ENCODE data around the gene FGFR3.

The FGFR3 gene

DNA sequence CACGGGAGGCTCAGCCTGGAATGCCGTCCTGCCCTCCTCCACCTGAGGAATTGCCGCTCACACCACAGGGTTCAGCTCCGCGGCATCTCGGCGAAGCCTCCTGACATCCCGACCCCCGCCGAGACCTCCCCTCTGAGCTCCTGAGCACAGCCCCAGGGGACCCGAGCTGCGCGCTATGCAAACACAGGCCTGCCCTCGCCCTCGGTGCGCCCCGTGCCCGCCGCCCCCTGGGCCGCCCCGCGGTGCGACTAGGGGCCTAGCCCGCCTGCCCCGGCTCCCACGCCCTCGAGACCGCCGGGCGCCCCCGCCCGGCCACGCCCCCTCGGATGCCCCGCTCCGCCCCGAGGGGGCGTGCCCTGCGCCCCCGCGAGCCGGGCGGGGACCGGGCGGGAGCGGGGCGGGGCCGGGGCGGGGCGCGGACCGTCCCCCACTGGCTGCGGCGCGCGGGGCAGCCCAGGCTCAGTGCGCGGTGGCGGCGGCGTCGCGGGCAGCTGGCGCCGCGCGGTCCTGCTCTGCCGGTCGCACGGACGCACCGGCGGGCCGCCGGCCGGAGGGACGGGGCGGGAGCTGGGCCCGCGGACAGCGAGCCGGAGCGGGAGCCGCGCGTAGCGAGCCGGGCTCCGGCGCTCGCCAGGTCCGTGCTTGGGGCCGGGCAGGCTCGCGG lies at the start of gene FGFR3:
FGFR3 (plus strand) TSS at position 462 of the 664 bp plus-strand sequence. CDS start 642 bp downstream, outside the sequence.
- FAIRE-seq: no peak

DNA sequence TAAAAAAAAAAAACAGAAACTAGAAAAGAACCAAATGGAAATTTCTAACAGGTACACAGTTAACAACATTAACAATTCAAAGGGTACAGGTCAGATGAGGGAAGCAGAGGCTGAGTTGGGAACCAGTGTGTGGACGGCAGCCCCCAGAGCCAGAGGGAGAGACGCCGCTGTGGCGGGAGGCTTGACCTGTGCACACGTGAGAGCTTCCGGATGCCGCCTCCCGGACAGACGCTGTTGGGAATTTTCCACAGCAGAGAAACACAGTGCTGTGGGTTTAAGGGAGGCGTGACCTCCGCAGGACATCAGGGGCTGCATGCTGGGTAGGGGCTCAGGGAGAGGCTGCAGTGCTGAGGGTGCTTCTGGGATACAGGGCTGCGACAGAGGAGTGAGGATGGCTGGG lies 49.5 kb upstream of the FGFR3 start:
- FAIRE-seq: no peak

DNA sequence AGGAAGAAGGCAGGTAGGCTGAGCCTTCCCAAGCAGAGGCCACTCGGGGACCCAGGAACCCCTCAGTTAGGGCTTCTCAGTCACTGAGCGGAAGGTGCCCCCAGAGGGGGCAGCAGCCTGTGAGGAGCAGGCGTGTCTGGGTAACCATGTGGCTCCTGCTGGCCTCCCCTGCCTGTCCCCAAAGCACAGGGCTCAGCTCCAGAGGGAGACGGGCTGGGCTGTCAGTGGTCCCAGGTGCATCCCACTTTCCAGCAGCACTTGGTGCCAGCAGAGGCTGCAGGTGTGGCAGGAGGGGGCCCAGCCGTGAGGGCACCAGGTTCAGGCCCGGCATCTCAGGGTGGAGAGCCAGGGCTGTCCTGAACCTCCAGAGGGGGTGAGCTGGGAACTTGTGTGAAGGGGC lies 49.1 kb upstream of the FGFR3 start:
- FAIRE-seq: no peak

DNA sequence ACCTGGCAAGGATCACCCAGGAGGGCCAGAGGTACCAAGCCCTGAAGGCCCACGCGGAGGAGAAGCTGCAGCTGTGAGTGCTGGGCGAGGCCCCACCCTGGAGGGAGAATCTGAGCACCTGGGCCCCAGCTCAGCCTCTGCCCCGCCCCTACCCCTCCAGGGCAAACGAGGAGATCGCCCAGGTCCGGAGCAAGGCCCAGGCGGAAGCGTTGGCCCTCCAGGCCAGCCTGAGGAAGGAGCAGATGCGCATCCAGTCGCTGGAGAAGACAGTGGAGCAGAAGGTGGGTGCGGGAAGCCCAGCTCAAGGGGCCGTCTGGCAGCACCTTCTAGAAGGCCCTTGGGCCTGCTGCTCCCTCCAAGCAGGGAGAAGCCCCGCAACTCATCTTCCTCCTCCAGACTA lies 48.5 kb upstream of the FGFR3 start:
- FAIRE-seq: no peak

DNA sequence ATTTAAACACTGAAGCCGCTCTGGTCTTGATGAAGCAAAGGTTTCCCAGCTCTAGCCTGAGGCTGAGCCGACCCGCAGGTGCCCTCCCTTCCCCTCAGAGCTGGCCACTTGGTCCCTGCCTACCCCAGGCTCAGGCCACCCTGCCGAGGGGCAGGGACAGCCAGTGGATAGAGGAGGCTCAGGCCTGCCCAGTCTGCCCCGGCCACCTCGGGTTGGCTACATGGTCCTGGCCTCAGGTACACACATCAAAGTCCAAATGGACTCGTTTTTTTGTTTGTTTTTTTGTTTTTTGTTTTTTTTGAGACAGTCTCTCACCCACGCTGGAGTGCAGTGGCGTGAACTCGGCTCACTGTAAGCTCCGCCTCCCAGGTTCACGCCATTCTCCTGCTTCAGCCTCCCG lies 47.9 kb upstream of the FGFR3 start:
- no peak for FAIRE-seq

DNA sequence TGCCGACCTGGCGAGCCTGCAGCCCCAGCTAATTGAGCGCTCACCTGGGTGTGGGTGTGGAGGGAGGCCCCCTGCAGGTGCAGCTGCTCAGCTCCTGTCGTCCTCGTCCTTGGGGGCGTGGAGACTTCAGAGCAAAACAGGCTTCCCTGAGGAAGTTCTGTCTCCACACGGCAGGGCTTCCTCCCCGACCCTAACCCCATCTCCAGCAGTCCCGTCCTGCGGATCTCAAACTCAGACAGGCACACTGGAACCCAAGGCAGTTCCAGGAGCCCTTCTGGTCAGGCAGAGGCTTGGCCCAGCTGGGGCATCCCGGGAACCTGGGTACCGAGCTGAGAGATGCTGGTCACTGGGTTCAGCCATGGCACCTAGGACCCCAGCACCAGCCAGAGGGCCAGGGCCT lies 47.4 kb upstream of the FGFR3 start:
- no peak for FAIRE-seq

DNA sequence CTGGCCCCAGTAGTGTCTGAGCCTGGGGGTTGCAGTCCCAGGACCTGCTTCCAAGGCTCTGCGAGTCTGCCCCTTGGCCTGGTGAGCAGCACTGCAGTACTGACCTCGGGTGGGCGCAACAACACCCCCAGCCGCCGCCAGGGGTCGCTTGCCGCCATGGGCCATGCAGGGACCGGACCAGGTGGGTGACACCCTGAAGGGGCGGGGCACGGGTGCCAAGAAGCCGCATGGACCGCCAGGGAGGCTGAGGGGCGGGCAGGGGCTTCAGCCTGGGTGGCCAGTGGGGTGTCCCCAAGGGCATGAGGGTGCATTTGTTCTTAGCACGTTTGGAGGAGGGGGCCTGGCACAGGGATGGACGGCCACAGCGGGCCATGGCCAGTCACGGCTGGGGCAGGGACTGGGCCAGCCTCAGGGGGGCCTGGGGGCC lies 46.8 kb upstream of the FGFR3 start:
- FAIRE-seq: no peak

DNA sequence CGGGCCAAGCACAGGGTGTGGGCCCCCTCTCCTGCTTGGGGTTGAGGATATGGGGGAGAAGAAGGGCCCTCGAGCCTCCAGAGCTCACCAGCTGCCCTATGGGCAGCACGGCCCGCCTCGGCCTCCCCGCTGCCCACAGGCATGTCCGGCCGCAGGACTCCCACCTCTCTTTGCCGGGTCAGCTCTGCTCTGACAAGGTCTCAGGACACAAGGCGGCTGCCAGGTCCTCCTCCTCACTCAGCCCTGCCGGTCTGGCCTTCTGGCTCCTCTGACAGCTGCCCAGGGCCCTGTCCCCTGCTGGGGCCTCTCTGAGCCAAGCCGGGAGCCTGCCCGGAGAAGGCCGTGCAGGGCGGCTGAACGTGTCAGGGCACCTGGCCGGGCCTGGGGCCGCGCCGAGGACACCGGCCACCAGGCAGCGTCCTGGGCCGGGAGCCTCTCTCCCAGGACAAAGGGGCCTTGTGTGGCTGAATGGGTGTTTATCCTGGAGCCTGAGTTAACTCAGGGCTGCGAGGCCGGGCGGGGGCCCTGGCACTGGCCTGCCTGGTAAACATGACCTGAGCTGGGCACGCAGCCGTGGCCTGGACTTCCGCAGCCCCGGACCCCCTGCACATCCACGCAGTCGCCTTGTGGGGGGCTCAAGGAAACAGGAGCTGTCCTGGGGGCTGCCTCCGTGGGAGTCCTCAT lies 46.0 kb upstream of the FGFR3 start:
- no peak for FAIRE-seq

DNA sequence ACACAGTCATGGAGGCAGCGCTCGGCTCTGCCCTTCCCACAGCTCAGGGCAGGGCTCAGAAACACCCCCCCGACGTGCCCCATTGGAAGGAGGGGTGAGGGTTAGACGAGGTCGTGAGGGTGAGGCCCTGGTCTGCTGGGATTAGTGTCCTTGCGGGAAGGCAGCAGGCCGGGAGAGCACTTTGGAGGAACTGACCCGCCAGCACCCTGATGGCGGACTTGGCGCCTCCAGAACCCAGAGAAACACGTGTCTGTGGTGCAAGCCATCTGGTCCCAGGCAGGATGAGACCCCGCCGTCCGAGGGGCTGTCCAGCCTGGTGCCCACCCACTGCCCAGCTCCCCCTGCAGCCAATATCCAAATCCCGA lies 45.5 kb upstream of the FGFR3 start:
- no peak for FAIRE-seq

DNA sequence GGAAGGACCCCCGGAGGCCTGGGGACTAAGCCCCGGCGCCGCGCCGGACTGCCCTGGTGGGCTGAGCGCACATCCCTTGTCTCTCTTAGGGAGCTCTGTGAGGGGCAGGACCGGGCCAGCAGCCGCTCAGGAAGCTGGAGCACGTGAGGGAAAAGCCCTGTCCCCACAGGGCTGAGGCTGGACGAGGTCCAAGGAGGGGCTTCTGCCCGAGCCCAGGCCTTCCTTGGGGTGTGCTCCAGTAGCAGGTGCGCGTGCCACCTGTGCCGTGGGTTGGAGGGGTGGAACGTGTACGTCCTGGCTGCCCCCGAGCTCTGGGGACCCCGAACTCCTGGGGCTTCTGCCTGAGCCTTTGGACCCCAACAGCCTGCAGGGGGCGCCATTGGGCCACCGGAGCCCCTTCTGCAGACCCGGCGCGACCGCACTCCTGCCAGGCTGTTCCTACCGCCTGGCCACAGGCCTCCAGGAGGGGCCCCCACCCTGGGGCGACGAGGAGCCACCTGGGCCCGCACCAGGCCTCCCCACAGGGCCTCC lies 44.6 kb upstream of the FGFR3 start:
- no peak for FAIRE-seq

DNA sequence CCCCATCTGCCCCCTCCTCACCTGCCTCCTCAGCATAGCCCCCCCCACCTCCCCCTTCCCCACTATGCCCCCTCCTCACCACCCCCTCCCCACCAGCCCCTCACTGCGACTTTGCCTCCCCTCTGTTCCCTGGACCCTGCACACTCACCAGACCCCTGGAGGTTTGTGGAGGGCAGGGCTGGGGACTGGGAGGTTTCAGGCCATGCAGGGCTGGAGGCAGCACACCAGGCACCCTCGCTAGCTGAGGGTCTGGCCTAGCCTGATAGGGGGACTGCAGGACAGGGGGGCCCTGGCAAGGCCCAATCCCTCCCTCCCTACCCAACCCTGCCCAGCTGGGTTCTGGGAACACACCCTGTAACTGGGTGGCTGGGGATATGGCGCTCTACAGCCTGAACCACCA lies 43.7 kb upstream of the FGFR3 start:
- FAIRE-seq: no peak

DNA sequence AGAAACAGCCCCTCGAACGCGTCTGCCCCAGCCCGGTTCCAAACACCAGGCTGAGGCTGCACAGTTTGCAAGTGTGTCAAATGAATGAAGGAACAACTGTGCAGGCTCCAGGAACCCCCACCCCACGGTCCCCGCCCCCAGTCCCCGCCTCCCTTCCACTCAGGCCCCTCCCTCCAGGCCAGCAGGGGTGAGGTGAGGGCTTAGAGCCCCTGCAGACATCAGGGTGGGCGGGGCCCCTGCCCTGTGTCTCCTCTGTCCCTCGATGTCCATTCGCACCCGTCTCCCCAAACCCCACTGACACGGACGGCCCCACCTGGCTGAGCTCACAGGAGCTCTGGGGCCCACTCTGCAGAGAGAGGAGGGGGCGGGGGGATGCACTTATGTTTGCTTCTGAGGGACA lies 43.3 kb upstream of the FGFR3 start:
- FAIRE-seq: no peak

DNA sequence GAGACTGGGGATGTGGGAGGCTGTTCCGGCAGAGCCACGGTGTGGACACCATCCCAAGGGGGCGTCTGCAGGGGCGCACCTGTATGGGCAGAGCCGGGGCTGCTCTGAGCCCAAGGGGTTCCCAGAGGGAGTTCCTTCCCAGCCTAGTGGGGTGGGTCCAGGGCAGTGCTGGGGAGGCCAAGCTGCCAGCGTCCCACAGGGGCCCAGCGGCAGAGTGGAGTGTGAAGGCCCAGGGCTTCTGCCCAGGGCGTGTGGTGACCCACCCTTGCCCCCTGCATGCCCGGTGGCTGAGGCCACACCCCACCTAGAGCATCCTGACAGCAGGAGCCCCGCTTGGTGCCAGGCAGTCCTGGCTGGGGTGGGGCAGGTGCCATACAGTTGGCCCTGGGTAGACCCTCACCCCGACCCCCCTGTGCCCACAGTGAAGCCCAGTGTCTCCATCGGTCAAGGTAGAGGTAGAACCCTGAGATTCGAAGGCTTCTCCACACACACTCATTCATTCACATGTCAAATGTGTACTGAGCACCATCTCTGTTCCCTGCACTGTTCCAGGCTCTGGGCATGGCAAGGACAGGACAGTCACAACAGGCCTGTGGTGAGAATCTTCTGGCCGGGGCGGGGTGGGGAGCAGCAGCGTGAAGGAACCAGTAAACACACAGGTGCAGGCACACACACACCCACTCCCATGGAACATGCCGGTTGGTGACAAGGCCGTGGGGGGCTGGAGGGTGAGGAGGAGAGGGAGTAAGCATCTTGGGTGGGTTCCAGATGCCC lies 42.5 kb upstream of the FGFR3 start:
- no peak for FAIRE-seq

DNA sequence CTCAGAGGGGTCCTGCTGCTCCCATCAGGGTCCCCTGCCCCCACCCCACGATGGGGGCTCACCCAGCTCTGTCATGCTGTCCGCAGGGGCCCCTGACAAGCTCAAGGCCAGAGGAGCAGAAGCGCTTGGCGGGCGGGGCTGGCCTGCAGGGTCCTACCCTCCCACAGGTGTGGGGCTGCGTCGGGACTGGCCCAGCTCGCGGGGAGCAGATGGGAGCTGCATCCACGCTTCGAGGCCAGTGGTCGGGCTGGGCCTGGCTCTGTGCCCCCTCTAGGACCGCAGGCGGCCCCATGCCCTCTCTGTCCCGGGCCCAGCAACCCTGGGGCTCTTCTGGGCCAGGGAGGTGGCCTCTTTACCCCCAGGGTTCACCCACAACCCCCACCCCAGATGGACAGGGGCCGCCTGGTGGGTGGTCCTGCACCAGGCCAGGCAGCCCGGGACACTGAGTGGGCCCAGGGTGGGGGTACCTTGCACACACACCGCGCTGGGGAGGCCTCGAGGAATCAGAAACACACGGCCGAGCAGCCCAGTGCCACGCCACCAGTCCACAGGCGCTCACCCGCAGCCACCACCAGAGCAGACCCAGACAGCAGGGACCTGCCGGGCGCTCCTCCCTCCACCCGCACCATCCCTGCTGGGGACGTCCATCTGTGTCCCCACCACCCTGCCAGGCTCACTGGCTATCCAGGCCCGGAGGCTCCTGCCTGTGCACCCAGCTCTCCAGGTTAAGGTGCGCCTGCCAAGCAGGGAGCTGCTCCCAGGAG lies 41.8 kb upstream of the FGFR3 start:
- FAIRE-seq: no peak

DNA sequence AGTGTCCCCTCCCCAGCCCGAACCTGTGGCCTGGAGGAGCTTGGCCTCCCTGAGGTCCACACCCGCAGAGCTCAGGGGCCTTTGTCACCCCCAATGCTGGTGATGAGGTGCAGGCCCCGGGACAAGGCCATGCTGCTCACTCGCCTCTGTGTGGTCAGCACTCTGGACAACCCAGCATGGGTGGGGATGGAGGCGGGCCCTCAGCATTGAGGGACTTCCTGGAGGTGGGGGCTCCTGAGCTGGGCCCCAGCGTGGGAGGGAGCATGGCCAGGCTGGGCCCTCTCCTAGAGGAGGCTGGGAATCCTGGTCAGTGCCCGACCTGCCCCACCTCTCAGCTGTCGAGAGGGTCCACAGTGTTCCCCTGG lies 41.2 kb upstream of the FGFR3 start:
- no peak for FAIRE-seq

DNA sequence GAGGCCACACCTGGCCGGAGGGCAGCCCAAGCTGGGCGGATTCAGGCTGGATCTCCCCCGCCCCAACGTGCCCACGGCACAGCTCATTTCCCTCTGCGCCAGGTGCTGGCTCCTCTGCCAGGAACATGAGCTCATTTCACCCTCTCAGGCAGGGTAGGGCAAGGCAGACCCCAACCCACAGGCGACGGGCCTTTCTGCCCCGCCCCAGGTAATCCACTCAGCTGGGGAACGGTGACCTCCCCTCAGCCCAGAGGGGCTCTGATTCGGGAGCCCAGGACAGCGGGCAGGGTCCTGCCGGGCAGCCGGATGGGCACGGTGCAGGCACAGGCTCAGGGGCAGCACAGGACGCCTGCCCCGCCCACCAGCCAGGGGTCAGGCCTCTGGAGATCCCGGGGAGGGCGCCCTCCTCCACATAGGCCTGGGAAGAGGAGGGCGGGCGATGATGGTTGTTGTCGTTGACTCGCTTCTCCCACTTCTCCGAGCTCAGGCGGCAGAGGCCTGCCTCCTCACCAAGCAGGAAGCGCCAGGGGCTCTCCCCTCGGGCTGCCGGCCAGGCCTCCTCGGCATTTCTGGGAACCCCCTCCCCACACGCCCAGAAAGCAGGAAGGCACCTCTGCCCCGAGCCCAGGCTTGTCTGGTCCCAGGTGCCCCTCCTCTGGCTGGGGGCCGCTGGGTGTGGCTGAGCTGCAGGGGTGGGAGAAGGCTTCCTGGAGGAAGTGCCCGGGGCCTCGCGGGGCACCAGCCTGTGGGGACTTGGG lies 40.6 kb upstream of the FGFR3 start:
- no peak for FAIRE-seq

DNA sequence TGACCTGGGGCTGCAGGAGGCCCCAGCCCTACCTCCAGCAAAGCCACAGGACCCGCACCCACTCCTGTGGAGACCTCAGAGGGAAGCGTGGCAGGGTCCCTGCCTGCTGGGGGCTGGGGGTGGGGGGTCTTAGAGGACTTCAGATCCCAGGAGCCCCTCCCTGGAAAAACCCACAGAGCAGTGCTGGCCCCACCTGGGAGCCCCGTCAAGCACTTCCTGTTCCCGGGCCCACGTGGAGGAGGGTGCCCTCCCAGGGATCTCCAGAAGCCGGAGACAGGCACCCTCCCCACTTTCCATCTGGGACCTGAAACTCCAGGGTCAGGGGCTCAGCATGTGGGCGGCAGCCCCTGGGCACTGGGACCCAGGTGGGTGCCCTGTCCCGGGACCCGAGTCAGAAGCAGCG lies 39.8 kb upstream of the FGFR3 start:
- FAIRE-seq: no peak

DNA sequence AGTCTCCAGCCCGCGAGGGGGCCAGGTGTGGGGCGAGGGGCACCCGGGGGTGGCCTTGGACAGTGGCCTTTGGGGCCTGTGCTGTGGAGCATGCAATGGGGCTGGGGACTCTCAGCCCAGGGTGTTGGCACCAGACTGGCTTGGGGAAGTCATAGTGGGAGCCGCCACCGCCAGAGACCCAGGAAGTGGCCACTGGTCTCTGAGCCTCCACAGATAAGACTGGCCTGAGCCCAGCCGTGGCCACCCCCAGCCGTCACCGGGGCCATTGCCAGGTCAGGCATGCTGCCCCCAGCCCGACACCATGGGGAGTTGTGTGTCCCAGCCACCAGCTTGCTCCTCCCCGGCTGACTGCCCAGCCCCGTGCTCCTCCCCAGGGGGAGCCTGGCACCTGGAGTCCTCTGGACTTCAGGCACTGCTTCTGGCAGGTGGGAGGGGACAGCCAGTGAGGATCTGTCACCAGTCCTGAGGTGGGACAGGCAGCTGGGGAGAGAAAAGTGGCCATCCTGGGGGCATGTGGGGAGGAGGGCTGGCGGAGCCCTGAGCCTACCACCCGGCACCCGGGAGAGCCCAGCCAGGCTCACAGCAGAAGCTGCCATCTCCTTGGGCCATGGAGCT lies 39.3 kb upstream of the FGFR3 start:
- no peak for FAIRE-seq

DNA sequence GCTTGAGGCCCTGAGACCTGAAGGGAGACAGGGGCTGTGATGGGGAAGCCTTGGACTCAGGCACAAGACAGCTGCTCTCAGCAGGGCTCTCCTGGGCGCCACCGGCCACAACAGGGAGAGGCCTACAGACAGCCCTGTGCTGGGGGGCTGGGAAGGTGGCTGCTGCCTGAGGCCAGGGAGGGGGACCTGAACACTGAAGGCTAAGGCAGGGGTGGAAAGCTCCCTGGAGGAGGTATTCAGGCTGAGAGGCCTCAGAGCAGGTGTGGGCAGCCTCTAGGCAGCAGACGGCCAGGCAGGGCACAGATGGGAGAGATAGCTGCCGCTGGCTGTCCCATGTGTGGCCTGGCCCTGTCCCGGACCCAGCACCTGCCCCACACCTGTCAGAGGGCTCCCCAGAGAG lies 38.8 kb upstream of the FGFR3 start:
- no peak for FAIRE-seq

DNA sequence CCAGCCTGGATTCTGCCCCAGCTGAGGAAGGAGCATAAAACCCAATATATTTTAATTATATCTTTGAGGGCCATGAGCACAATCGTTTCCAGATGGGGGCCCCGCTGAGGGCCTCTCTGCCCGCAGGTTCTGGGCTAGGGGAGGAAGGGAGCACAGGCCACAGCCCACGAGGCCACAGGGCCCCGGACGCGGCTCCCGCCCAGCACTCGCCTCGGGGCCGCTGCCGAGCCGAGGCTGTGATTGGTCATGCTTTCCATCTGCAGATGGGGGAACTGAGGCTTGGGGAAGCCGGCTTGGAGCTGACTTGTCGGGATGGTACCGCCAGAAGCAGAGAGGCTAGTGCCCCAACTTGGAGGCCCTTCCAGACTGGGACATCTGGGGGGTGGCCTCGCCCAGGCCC lies 37.8 kb upstream of the FGFR3 start:
- FAIRE-seq: no peak

DNA sequence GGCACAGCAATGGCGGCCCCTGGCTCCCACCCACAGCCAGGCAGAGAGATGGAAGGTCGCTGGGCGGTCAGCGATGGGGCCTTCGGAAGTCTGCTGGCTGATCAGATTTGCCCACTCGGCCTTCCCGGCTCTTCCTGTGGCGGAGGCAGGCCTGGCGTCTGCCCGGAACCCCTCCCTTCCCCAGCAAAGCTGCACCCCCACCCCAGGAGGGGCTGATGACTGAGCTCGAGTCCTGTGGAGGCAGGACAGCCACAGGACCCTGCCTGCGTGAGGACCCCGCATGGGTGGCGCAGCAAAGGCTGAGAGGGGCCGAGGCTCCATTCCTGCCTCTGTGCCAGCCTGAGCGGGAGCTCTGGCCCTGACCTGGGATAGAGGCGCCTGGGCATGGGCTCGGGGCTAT lies 37.0 kb upstream of the FGFR3 start:
- FAIRE-seq: no peak
